OCI-LY7 (cell line): ENCODE results near the gene COL4A2.

ENCODE experiments used
- CTCF ChIP-seq: fragments of 200-600 bp; sonication (generic); conservative IDR thresholded peaks from 2 replicates; pipeline ENCODE4 v1.5.1; 2014; ENCODE audit warnings: mild to moderate bottlenecking, antibody characterized with exemption, low read length, moderate library complexity, mixed read lengths
- EZH2phosphoT487 ChIP-seq: fragments of 200-600 bp; sonication (generic); IDR thresholded peaks from 2 replicates; pipeline ENCODE4 v1.6.1; 2018; ENCODE audit warnings: low read depth, borderline replicate concordance, mild to moderate bottlenecking, mixed run types, antibody characterized with exemption, low read length, moderate library complexity, mixed read lengths

- no peak for TF ChIP-seq CTCF
- no peak for TF ChIP-seq EZH2phosphoT487
Measured at GRCh38 chr13:110350049-110350448, 43.0 kb downstream of the COL4A2 start.
